ENCODE results near the gene ARAP1.

DNA sequence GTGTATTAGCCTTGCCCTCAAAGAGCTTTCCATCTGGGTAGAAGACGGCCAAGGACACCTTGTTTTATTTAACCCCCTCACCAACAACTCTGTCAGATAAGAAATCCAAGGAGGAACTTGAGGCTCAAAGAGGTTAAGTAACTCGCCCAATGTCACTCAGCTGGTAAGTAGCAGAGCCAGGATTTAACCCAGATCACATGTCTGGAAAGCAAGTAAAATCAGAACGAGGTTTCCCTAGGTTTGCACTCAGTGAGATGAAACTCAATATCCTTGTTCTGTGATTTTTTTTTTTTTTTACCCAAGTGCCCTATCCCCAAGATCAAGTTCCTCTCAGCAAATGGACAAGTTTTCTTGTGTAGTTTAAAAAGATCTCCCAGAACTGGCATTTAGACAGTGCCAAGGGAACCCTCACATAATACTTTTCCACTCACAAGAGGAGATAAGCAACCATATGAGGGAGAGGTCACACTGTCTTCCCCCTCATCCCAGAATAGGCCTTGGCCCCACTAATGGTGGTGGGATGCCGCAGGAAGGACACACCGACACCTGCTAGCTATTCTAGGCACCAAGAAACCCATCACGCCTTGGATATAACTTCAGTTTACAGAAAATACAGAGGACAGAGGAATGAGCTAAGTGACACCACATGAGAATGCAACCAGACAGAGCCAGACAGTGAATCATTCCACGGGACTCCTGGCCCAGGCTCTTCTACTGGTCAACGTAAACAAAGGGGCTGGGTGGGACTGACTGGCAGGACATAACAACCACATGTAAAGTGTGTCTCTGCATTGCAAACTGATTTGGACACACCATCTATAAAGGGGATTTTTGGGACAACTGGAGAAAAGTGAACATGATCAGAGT lies 8.6 kb upstream of the ARAP1 start:
- TF ChIP-seq, protein P1, sequence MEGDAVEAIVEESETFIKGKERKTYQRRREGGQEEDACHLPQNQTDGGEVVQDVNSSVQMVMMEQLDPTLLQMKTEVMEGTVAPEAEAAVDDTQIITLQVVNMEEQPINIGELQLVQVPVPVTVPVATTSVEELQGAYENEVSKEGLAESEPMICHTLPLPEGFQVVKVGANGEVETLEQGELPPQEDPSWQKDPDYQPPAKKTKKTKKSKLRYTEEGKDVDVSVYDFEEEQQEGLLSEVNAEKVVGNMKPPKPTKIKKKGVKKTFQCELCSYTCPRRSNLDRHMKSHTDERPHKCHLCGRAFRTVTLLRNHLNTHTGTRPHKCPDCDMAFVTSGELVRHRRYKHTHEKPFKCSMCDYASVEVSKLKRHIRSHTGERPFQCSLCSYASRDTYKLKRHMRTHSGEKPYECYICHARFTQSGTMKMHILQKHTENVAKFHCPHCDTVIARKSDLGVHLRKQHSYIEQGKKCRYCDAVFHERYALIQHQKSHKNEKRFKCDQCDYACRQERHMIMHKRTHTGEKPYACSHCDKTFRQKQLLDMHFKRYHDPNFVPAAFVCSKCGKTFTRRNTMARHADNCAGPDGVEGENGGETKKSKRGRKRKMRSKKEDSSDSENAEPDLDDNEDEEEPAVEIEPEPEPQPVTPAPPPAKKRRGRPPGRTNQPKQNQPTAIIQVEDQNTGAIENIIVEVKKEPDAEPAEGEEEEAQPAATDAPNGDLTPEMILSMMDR (IDR thresholded peaks at IDR 0.05 in 8 of 11, conservative IDR thresholded peaks at IDR 0.05 in 3 of 11), result no peak
- TF ChIP-seq POLR2A (IDR thresholded peaks at IDR 0.05) (no peak), POLR2AphosphoS5 (IDR thresholded peaks at IDR 0.05) (no peak)

Measured in spleen (tissue), 7 donors.